Esophagus muscularis mucosa (tissue), 4 donors: ENCODE measurements around the gene CASD1. TPM values are rescaled to one million over a fixed set of nuclear protein-coding genes. Genes with fewer than 3 reads are reported as not detected.

Experiments
- DNase-seq: peaks from one replicate; pipeline ENCODE4 v3.0.0-alpha.2; 2017; ENCODE audit errors: extremely low spot score
- H3K27ac ChIP-seq, 4 donors: fragments of 200-600 bp; sonication (generic); replicated peaks in 1 of 4; 1 replicate in 3 of 4; 2 replicates in 1 of 4; pipeline ENCODE4 v1.5.1; 2016 to 2019; ENCODE audit warnings: mild to moderate bottlenecking in 1 of 4
- H3K27me3 ChIP-seq, 4 donors: fragments of 200-600 bp; sonication (generic); one replicate each; pipeline versions ENCODE4 v1.5.1 to v1.6.0; 2016 to 2019
- H3K36me3 ChIP-seq, 4 donors: fragments of 200-600 bp; sonication (generic); one replicate each; pipeline ENCODE4 v1.5.1; 2016 to 2019
- H3K4me1 ChIP-seq, 4 donors: fragments of 200-600 bp; sonication (generic); one replicate each; pipeline ENCODE4 v1.5.1; 2016 to 2019
- H3K4me3 ChIP-seq, 4 donors: fragments of 200-600 bp; sonication (generic); 1 replicate in 2 of 4; 2 replicates in 2 of 4; pipeline ENCODE4 v1.5.1; 2016 to 2019; ENCODE audit warnings: mild to moderate bottlenecking in 4 of 4, moderate library complexity in 1 of 4
- H3K9me3 ChIP-seq, 4 donors: fragments of 200-600 bp; sonication (generic); 1 replicate in 3 of 4; 2 replicates in 1 of 4; pipeline ENCODE4 v1.5.1; 2016 to 2019
- EP300 ChIP-seq: sonication (generic); formaldehyde crosslinking; IDR thresholded peaks from one replicate; pipeline ENCODE4 v1.6.1; 2017; ENCODE audit warnings: antibody characterized with exemption
- POLR2A ChIP-seq: fragments of 450-650 bp; IDR thresholded peaks from one replicate; pipeline ENCODE4 v1.6.1; 2017; ENCODE audit warnings: antibody characterized with exemption, moderate library complexity, mild to moderate bottlenecking, low read depth
- POLR2AphosphoS5 ChIP-seq, 2 donors: sonication (generic); formaldehyde crosslinking; IDR thresholded peaks; one replicate each; pipeline ENCODE4 v1.6.1; 2017; ENCODE audit warnings: antibody characterized with exemption in 2 of 2
- WGBS: methylation state at CpG from one replicate; pipeline ENCODE4 v1.1.5; 2018; 5-methylcytosine and 5-hydroxymethylcytosine counted together
- intact Hi-C: fragments of 100-400 bp; cut with DNase I; formaldehyde crosslinking; loops from one replicate; pipeline ENCODE4 v1.15.1; 2023
- total RNA-seq, 4 donors: library from RNA; depleted of rRNA; stranded (reverse); fragments of >200 nt; gene quantifications; one replicate each; pipeline versions ENCODE4 v1.1.0 to v1.2.1, GENCODE V29; 2016
- TF ChIP-seq, protein P1 (sequence below), 3 experiments: fragments of 200-600 bp in 2 of 3; fragments of 450-650 bp in 1 of 3; sonication (generic) in 2 of 3; IDR thresholded peaks; one replicate each; pipeline ENCODE4 v1.5.1; 2017 to 2019; ENCODE audit warnings: antibody characterized with exemption in 3 of 3, mild to moderate bottlenecking in 2 of 3, moderate library complexity in 1 of 3

Gene CASD1
- total RNA-seq, 4 donors from 2014 or later = 17.6 to 27.0 (median 18.8) TPM

DNA sequence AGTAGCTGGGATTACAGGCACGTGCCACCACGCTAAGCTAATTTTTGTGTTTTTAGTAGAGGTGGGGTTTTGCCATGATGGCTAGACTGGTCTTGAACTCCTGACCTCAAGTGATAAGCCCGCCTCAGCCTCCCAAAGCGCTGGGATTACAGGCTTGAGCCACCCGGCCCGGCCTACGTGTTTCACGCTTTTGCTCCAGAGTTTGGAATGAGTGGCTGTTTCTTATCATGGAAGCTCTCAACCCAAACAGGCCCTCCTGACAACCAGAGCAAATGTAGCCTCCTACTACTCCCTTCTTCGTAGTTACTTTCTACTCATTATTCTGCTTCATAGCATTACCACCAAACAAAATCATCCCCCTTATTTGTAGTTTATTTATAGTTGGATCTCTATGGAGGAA, 26.8 kb upstream of the CASD1 start:
- no peaks in the 10 kb centered on the region for H3K9me3 ChIP-seq
- no peaks in the 10 kb centered on the region for H3K4me1 ChIP-seq
- DNase-seq = no peak
- WGBS = 94% methylated on average over 9 of the region's 9 CpGs
- no peak for TF ChIP-seq EP300
- no peak for TF ChIP-seq POLR2AphosphoS5 (IDR thresholded peaks at IDR 0.05)
- no peak for TF ChIP-seq POLR2A
- TF ChIP-seq, protein P1, sequence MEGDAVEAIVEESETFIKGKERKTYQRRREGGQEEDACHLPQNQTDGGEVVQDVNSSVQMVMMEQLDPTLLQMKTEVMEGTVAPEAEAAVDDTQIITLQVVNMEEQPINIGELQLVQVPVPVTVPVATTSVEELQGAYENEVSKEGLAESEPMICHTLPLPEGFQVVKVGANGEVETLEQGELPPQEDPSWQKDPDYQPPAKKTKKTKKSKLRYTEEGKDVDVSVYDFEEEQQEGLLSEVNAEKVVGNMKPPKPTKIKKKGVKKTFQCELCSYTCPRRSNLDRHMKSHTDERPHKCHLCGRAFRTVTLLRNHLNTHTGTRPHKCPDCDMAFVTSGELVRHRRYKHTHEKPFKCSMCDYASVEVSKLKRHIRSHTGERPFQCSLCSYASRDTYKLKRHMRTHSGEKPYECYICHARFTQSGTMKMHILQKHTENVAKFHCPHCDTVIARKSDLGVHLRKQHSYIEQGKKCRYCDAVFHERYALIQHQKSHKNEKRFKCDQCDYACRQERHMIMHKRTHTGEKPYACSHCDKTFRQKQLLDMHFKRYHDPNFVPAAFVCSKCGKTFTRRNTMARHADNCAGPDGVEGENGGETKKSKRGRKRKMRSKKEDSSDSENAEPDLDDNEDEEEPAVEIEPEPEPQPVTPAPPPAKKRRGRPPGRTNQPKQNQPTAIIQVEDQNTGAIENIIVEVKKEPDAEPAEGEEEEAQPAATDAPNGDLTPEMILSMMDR (IDR thresholded peaks at IDR 0.05) = no peak
- no peak overlapping the region for H3K4me3 ChIP-seq
- no peak overlapping the region for H3K27ac ChIP-seq
- H3K27me3 ChIP-seq = no peaks in the 10 kb centered on the region
- intact Hi-C loops = no loop called here
- no peaks in the 10 kb centered on the region for H3K36me3 ChIP-seq

DNA sequence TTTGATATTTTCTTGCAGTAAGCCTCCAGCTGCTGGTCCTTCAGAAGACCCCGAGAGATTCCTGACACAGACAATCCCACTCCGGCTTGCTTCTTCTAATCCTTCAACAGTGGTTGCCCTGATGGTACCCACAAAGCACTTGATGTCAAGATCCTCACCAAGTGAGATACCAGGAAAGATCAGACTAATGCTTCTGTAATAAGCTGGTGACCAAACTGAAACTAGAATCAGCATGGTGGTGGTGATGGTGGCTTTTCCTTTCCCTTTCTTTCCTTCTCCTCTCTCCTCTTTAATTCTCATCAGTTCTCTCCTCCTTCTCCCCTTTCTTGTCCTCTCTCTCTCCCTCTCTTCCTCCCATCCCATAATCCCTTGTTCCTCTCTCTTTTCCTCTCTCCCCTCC, 25.8 kb upstream of the CASD1 start:
- H3K27me3 ChIP-seq = no peaks in the 10 kb centered on the region
- DNase-seq = no peak
- WGBS = 76% methylated on average over 2 of the region's 2 CpGs
- TF ChIP-seq POLR2AphosphoS5 (IDR thresholded peaks at IDR 0.05) = no peak
- no peak for TF ChIP-seq EP300
- TF ChIP-seq, protein P1 (IDR thresholded peaks at IDR 0.05) = no peak
- no peak for TF ChIP-seq POLR2A
- no peaks in the 10 kb centered on the region for H3K9me3 ChIP-seq
- H3K4me1 ChIP-seq = no peaks in the 10 kb centered on the region
- no peak overlapping the region for H3K27ac ChIP-seq
- no peaks in the 10 kb centered on the region for H3K36me3 ChIP-seq
- intact Hi-C loops = no loop called here
- H3K4me3 ChIP-seq = no peak overlapping the region

DNA sequence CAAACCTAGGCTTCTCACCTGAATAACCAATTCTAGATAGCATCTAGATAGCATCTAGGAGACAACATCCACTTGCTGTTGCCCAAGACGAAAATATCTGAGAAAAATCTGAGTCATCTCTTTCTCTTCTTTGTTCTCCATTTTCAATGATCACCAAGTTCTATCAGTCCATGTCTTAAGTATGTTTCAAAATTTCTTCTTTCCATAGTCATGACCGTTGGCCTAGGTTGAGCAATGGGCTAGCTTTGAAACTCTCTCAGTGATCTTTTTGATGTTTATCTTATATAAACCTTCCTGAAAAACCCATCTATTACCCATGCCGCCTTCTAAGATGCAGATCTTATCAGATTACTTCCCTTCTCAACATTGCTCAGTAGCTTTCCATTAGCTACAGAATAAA, 23.4 kb upstream of the CASD1 start:
- WGBS = 81% methylated on average over 3 of the region's 3 CpGs

DNA sequence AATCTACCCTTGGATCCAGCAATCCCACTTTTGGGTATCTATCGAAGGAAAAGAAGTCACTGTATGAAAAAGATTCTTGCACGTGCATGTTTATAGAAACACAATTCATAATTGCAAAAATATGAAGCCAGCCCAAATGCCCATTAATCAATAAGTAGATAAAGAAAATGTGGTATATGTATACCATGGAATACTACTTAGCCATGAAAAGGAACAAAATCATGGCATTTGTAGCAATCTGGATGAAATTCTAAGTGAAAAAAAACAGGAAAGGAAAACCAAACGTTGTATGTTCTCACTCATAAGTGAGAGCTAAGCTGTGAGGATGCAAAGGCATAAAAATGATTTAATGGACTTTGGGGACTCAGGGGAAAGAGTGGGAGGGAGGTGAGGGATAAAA, 18.2 kb upstream of the CASD1 start:
- Histone ChIP-seq H3K9me3 (no peaks in the 10 kb centered on the region), H3K27ac (no peak overlapping the region), H3K36me3 (no peaks in the 10 kb centered on the region), H3K4me3 (no peak overlapping the region), H3K27me3 (no peaks in the 10 kb centered on the region), H3K4me1 (no peaks in the 10 kb centered on the region)
- no peak for DNase-seq
- intact Hi-C loops = no loop called here
- 74% methylated on average over 3 of the region's 3 CpGs for WGBS
- TF ChIP-seq EP300 (no peak), POLR2AphosphoS5 (IDR thresholded peaks at IDR 0.05) (no peak), POLR2A (no peak)
- TF ChIP-seq, protein P1 (IDR thresholded peaks at IDR 0.05) = no peak

More for the DNA sequence above, 23.4 kb upstream of the CASD1 start:
- Histone ChIP-seq H3K27ac (no peak overlapping the region), H3K9me3 (no peaks in the 10 kb centered on the region), H3K27me3 (no peaks in the 10 kb centered on the region), H3K4me1 (no peaks in the 10 kb centered on the region), H3K36me3 (no peaks in the 10 kb centered on the region), H3K4me3 (no peak overlapping the region)
- TF ChIP-seq EP300 (no peak), POLR2A (no peak), POLR2AphosphoS5 (IDR thresholded peaks at IDR 0.05) (no peak)
- TF ChIP-seq, protein P1 (IDR thresholded peaks at IDR 0.05) = no peak
- intact Hi-C loops = no loop called here
- DNase-seq = no peak

DNA sequence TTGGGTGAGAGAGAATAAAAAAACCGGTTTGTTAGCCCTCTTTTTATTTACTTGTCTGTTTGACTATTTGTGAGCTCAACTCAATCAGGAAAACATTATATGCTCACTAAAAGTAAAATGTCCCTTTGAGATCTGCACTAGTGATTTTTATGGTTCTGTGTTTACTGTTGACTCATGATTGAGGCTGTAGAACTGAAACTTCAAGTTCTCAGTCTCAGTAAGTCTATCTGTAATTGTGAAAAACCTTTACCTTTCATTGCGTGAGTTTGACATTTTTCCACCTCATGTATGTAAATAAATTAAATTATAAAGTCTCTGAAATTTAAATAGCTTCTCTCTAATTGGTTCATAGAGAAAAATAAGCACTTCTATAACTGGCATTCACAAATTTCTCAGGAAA, 17.0 kb upstream of the CASD1 start:
- Histone ChIP-seq H3K4me3 (no peak overlapping the region), H3K27ac (no peak overlapping the region), H3K9me3 (peaks cover 0 to 6% (median 0%) of the 10 kb centered on the region in 4 donors), H3K27me3 (no peaks in the 10 kb centered on the region), H3K36me3 (no peaks in the 10 kb centered on the region), H3K4me1 (no peaks in the 10 kb centered on the region)
- 95% methylated on average over 2 of the region's 2 CpGs for WGBS
- TF ChIP-seq, protein P1 (IDR thresholded peaks at IDR 0.05) = no peak
- TF ChIP-seq POLR2A = no peak
- TF ChIP-seq POLR2AphosphoS5 (IDR thresholded peaks at IDR 0.05) = no peak
- no peak for TF ChIP-seq EP300
- intact Hi-C loops = no loop called here
- DNase-seq = no peak
